GM21447 (cell line): ENCODE results near the gene ARHGEF4.

ENCODE experiments used
- ATAC-seq: cut with Tn5 transposase; IDR thresholded peaks from one replicate; pipeline ENCODE4 v1.9.1; 2021; ENCODE audit not compliant: unreplicated experiment

ARHGEF4 gene

DNA sequence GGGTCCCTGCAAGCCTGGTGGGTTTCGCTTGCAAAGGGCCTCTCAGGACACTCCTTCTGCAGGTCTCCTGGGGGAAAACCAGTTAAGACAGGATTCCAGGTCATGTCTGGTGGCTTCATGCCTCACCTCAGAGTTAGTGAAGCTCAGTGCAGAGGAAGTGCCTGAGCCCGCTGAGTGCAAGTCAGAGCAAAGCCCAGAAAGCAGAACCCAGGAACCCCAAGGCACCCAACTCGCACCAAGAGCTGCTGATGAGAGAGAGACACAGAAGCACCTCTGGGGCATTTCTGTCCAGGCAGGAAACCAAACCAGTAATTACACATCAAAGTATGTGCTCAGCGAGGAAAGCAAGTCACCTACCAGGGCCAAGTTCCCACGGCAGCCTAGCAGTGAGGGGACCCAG lies 78.4 kb downstream of the ARHGEF4 start:
- ATAC-seq, result no peak

- no peak for ATAC-seq
Measured at GRCh38 chr2:130915595-130916437, 79.1 kb downstream of the ARHGEF4 start.

DNA sequence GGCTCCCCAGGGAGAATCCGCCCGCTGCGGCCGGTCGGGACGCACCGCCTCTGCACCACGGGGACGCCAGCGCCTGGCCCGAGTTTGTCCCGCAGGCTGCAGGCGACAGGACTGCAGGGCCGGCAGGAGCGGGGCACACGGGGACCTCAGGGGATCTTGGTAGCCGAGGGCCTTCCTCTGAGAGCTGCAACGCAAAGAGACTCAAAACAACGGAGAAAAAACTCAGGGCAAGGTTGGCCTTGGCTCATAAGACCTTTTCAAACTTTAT lies 79.7 kb downstream of the ARHGEF4 start:
- no peak for ATAC-seq

GRCh38 chr2:130917006-130917688 lies 80.4 kb downstream of the ARHGEF4 start:
- ATAC-seq, result no peak

- no peak for ATAC-seq
Measured at GRCh38 chr2:130918393-130918792, 81.7 kb downstream of the ARHGEF4 start.

- peak; percentile 57 for ATAC-seq
Measured at GRCh38 chr2:130920415-130921163, 83.9 kb downstream of the ARHGEF4 start.

- ATAC-seq, result no peak
Measured at GRCh38 chr2:130921164-130921476, 84.4 kb downstream of the ARHGEF4 start.

GRCh38 chr2:130922417-130922816 lies 85.7 kb downstream of the ARHGEF4 start:
- ATAC-seq, result no peak

DNA sequence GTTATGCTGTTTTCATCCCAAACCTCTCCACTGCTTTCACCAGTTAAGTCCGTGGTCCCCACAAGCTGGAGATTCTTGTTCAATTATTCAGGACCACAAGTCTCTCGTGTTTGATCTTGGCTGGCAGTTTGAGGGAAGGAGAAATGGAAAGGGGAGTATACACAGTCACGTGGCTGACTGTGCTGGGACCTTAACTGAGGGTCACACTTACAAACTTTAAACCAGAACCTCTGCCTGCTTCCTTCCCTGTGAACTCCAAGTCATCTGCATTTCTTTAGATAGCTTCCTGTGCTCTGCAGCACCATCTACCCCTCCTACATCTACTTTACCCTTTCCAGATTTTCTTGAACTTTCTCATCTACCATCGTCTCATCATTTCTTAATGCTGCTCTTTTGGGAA lies 91.7 kb downstream of the ARHGEF4 start:
- no peak for ATAC-seq

GRCh38 chr2:130930740-130931659 lies 94.3 kb downstream of the ARHGEF4 start:
- ATAC-seq, result no peak

GRCh38 chr2:130933501-130933900 lies 96.8 kb downstream of the ARHGEF4 start:
- no peak for ATAC-seq

DNA sequence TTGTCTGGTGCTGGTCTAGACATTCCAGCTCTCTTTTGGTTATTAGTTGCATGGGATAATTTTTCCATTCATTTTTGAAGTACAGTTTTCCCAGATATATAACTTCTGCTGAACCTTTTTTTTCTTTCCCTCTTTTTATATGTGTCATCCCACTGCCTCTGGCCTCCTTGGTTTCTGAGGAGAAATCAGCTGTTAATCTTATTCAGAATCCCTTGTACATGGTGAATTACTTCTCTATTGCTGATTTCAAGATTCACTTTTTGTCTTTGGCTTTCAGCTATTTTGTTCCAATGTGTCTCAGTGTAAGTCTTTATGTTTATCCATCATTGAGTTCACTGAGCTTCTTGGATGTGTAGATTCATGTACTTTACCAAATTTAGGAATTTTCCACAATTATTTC lies 99.7 kb downstream of the ARHGEF4 start:
- ATAC-seq, result no peak

DNA sequence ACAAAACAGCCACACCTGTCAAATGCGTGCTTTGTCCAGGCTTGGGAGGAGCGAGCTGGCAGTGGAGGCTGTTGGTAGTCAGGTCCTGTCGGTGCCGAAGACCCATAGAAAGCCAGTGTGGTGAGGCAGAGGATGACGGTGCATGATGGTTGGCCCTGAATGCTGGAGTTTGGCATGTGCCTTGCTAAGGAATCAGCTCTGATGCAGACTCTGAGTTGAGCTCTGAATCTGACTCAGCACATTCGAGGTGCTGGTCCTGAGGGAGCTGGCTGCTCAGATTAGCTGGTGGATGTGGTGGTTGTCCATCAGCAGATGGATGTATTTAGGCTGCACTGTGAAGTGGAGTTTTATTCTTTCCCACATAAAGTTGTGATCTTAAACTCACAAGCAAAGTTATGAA lies 111.3 kb downstream of the ARHGEF4 start:
- ATAC-seq, result no peak

- ATAC-seq, result no peak
Measured at GRCh38 chr2:130949954-130950353, 113.2 kb downstream of the ARHGEF4 start.

DNA sequence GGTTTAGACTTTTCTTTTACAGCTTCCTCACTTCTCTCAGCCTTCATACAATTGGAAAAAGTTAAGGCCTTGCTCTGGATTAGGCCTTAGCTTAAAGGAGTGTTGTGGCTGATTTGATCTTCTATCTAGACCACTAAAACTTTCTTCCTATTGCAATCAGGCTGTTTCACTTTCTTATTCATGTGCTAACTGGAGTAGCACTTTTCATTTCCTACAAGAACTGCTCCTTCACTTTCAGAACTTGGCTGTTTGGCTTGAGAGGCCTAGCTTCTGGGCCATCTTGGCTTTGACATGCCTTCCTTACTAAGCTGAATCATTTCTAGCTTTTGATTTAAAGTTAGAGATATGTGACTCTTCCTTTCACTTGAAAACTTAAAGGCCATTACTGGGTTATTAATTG lies 114.3 kb downstream of the ARHGEF4 start:
- ATAC-seq, result peak; percentile 81

DNA sequence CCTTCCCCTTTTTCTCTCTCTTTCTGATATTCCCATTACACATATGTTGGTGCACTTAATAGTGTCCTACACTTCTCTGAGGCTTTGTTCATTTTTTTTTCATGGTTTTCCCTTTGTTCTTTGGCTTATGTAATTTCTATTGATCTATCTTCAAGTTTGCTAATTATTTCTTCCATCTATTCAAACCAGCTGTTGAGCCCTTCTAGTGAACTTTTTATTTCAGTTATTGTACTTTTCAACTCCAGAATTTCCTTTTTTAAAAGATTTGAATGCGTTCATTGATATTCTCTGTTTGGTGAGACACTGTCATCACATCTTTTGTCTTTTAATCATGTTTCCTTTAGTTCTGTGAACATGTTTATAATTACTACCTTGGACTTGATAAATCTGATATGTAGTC lies 118.2 kb downstream of the ARHGEF4 start:
- ATAC-seq, result no peak

DNA sequence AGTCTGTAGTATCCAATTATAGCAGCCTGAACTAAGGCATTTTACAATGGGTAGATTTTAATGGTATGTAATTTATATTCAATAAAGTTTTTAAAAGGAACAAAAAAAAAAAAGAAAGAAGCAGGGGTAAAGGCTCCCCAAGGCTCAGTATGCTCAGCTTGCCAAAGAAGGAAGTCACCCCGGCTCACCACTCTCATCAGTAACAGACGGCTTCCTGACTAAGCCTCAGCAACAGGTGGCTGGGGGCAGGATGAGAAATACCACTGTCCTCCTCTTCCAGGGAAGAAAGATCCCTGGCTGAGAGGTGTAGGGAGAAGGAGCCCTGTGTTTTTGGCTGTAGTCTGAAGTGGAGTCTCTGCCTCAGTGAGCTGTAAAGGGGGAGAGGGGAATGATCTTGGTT lies 121.2 kb downstream of the ARHGEF4 start:
- no peak for ATAC-seq

- ATAC-seq, result no peak
Measured at GRCh38 chr2:130963196-130963848, 126.6 kb downstream of the ARHGEF4 start.

GRCh38 chr2:130963849-130964793 lies 127.4 kb downstream of the ARHGEF4 start:
- ATAC-seq, result no peak

DNA sequence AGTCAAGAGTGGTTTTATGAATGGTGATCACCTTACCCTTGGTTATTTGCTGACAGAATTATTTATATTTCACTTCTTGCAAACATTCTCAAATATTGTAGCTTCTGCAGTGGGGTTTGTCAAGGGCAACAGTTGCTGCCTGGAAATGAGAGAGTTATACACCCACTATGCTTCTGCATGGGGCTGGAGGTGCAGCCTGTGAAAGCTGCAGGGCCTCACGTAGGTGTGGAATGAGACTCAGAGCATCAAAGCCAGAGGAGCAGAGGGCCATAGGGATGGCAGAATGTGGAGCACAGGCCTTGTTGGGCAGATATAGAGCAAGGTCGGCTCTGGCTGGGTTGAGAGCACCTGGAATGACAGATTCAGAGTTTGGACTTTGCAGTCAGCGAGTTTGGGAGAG lies 128.2 kb downstream of the ARHGEF4 start:
- no peak for ATAC-seq
